ENCODE data around the gene TMED1. TPM values are rescaled to one million over a fixed set of nuclear protein-coding genes. Genes with fewer than 3 reads are reported as not detected.
"Not testable (repeated sequence)": the region's sequence is repeated elsewhere in the genome, so short reads cannot be mapped to it uniquely, and the experiment has no call there.

Gene TMED1
- total and polyA plus RNA-seq, 2 of the 13 experiments (the other 11 are each of a cell fraction or from before 2014, with no cell fraction given): 48.3 to 51.8 TPM

DNA sequence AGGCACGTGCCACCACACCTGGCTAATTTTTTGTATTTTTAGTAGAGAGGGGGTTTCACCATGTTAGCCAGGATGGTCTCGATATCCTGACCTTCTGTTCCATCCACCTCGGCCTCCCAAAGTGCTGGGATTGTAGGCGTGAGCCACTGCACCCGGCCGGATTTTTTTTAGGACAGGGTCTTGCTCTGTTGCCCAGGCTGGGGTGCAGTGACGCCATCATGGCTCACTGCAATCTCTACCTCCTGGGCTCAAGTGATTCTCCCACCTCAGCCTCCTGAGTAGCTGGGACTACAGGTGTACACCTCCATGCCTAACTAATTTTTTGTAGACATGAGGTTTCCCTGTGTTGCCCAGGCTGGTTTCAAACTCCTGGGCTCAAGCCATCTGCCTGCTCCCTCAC lies 1.6 kb upstream of the TMED1 start:
- H3K27me3 ChIP-seq (ENCODE audit: control insufficient read depth in 1 of 2, insufficient read depth in 2 of 2, low read length in 2 of 2); in situ Hi-C loops (cut with HindIII; ENCODE audit: extremely low pct_ligation_motif_present, low pct_unique_long_range_greater_than_20kb); ATAC-seq; H3K4me2 ChIP-seq (ENCODE audit: low read depth, low read length); H3K79me2 ChIP-seq (ENCODE audit: insufficient read depth, low read length); H3K36me3 ChIP-seq (replicated peaks in 1 of 2; ENCODE audit: control insufficient read depth in 1 of 2, insufficient read depth in 2 of 2, low read length in 2 of 2); H3K9me3 ChIP-seq (ENCODE audit: low read length); H2AFZ ChIP-seq (ENCODE audit: low read length); FAIRE-seq; H3K27ac ChIP-seq (ENCODE audit: extremely low read length, insufficient read depth, low read length); DNase-seq (ENCODE audit: low spot score); H4K20me1 ChIP-seq (ENCODE audit: insufficient read depth, low read length); H3K9ac ChIP-seq (ENCODE audit: insufficient read depth, low read depth, low read length); H3K4me3 ChIP-seq (replicated peaks in 1 of 3; ENCODE audit: insufficient read depth in 1 of 3, low read depth in 2 of 3, low read length in 3 of 3); BruUV-seq (replicated peaks): not testable (repeated sequence)
- intact Hi-C loops (cut with micrococcal nuclease; ENCODE audit: unreplicated experiment): loop anchor here (10.0 kb wide), 1 partner anchor 123 kb away; the partner anchor contains the start of gene DNM2
- 0 out of 2 replicates have a peak, but pooled peaks have one; percentile 15 for TF ChIP-seq ZNF121 (CRISPR knock-in tag; IDR thresholded peaks at IDR 0.05)
- POLR2A ChIA-PET: interaction anchor here (2.5 kb wide), 1 partner anchor 16 kb away, joined by 30 read pairs; no protein-coding TSS in a partner anchor
- CTCF ChIA-PET (ENCODE audit: low intra/inter-chr PET ratio, low total read pairs): interaction anchor here (1.7 kb wide), 1 partner anchor 27 kb away, joined by 3 read pairs; no protein-coding TSS in a partner anchor
- WGBS (ENCODE audit: low lambda C conversion rate): 96% methylated on average over 7 of the region's 7 CpGs
- peaks cover 57% of the 10 kb centered on the region for H3K4me1 ChIP-seq (ENCODE audit: insufficient read depth, low read length)

DNA sequence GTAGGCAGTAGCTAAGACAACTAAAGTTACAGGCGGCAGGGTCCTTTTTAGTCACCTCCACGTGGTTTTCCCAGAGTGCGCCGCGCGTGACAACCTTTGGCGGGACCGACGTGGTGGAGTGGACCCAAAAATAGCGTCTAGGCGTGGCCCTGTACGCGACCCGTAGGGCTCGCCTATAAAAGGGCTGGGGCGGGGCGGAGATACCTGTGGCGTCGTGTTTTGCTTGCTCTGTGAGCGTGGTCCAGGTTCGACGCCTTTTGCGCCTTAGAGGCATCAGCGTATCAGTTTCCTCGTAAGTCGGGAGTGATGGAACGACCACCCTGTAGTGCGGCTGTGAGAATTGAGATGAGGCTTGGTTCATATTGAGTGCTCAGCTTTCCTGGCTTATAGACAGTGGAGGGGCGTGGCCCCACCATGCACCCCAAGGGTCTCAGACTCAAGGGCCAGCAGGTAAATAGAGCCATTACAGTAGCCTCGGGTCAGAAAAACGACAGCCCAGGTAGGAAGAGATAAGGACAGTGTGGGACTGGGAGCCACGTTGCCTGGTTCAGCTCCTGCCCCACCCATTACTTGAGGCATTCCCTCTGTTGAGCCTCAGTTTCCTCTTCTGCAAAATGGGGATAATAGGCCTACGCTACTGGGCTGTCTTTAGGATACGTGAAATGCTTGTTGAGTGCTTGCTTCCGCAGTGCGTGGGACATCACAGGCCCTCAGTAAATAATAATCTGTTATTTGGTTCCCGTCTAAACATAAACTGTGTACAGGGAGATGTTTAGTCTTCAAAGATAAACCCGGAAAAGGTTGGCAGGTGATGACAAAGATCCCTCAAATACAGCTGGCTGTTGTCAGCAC lies 693 bp upstream of the TMED1 start:
- CTCF ChIA-PET (ENCODE audit: low intra/inter-chr PET ratio, low total read pairs): interaction anchor here (1.1 to 1.7 kb wide), 2 partner anchors 24 to 28 kb away, joined by 3 read pairs; no protein-coding TSS in a partner anchor
- BruUV-seq (replicated peaks): TSS peak; percentile 64
- WGBS (ENCODE audit: low lambda C conversion rate): 55% methylated on average over 38 of the region's 38 CpGs
- TF ChIP-seq ZSCAN22 (CRISPR knock-in tag; IDR thresholded peaks at IDR 0.05) (0 out of 2 replicates have a peak, but pooled peaks have one; percentile 8), RBM39 (IDR thresholded peaks at IDR 0.05; ENCODE audit: low read depth, low read length, poor library complexity, severe bottlenecking) (peak; percentile 73), ZFP90 (CRISPR knock-in tag; IDR thresholded peaks at IDR 0.05; ENCODE audit: borderline replicate concordance) (peak; percentile 70; the same call in 1 of the 2 replicates), ZC3H4 (CRISPR knock-in tag; IDR thresholded peaks at IDR 0.05; ENCODE audit: borderline replicate concordance) (no peak)
- TF ChIP-seq, protein P1, sequence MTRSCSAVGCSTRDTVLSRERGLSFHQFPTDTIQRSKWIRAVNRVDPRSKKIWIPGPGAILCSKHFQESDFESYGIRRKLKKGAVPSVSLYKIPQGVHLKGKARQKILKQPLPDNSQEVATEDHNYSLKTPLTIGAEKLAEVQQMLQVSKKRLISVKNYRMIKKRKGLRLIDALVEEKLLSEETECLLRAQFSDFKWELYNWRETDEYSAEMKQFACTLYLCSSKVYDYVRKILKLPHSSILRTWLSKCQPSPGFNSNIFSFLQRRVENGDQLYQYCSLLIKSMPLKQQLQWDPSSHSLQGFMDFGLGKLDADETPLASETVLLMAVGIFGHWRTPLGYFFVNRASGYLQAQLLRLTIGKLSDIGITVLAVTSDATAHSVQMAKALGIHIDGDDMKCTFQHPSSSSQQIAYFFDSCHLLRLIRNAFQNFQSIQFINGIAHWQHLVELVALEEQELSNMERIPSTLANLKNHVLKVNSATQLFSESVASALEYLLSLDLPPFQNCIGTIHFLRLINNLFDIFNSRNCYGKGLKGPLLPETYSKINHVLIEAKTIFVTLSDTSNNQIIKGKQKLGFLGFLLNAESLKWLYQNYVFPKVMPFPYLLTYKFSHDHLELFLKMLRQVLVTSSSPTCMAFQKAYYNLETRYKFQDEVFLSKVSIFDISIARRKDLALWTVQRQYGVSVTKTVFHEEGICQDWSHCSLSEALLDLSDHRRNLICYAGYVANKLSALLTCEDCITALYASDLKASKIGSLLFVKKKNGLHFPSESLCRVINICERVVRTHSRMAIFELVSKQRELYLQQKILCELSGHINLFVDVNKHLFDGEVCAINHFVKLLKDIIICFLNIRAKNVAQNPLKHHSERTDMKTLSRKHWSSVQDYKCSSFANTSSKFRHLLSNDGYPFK (CRISPR knock-in tag; IDR thresholded peaks at IDR 0.05; ENCODE audit: borderline replicate concordance): peak; percentile 77; the same call in 1 of the 2 replicates
- TF ChIP-seq, protein P2, sequence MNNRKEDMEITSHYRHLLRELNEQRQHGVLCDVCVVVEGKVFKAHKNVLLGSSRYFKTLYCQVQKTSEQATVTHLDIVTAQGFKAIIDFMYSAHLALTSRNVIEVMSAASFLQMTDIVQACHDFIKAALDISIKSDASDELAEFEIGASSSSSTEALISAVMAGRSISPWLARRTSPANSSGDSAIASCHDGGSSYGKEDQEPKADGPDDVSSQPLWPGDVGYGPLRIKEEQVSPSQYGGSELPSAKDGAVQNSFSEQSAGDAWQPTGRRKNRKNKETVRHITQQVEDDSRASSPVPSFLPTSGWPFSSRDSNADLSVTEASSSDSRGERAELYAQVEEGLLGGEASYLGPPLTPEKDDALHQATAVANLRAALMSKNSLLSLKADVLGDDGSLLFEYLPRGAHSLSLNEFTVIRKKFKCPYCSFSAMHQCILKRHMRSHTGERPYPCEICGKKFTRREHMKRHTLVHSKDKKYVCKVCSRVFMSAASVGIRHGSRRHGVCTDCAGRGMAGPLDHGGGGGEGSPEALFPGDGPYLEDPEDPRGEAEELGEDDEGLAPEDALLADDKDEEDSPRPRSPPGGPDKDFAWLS (CRISPR knock-in tag; IDR thresholded peaks at IDR 0.05; ENCODE audit: borderline replicate concordance): no peak
- TF ChIP-seq, protein P3, sequence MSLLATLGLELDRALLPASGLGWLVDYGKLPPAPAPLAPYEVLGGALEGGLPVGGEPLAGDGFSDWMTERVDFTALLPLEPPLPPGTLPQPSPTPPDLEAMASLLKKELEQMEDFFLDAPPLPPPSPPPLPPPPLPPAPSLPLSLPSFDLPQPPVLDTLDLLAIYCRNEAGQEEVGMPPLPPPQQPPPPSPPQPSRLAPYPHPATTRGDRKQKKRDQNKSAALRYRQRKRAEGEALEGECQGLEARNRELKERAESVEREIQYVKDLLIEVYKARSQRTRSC (CRISPR knock-in tag; IDR thresholded peaks at IDR 0.05; ENCODE audit: low read depth): no peak; the same call in 1 of the 2 replicates

More for the DNA sequence above, 693 bp upstream of the TMED1 start:
- POLR2A ChIA-PET: interaction anchor here (0.7 to 2.5 kb wide), 27 partner anchors 8 to 539 kb away, joined by 3 to 41 read pairs (median 4); partner anchors contain the start of genes CARM1, DNM2, LDLR and QTRT1
- Histone ChIP-seq H3K36me3 (replicated peaks in 1 of 2; ENCODE audit: control insufficient read depth in 1 of 2, insufficient read depth in 2 of 2, low read length in 2 of 2) (peaks cover 2 to 3% of the 10 kb centered on the region in 2 experiments; a peak in 2 of 5 replicates), H3K9me3 (ENCODE audit: low read length) (no peaks in the 10 kb centered on the region), H3K27me3 (ENCODE audit: control insufficient read depth in 1 of 2, insufficient read depth in 2 of 2, low read length in 2 of 2) (no peaks in the 10 kb centered on the region), H3K79me2 (ENCODE audit: insufficient read depth, low read length) (no peaks in the 10 kb centered on the region), H3K4me1 (ENCODE audit: insufficient read depth, low read length) (peaks cover 48% of the 10 kb centered on the region), H3K27ac (ENCODE audit: extremely low read length, insufficient read depth, low read length) (peak overlapping the region; percentile 93), H4K20me1 (ENCODE audit: insufficient read depth, low read length) (no peaks in the 10 kb centered on the region), H3K9ac (ENCODE audit: insufficient read depth, low read depth, low read length) (peak overlapping the region; percentile 83), H2AFZ (ENCODE audit: low read length) (no peak overlapping the region), H3K4me3 (replicated peaks in 1 of 3; ENCODE audit: insufficient read depth in 1 of 3, low read depth in 2 of 3, low read length in 3 of 3) (peak overlapping the region; percentile 51 to 74 (median 72); a peak in 5 of 6 replicates), H3K4me2 (ENCODE audit: low read depth, low read length) (peak overlapping the region; percentile 70)
- intact Hi-C loops (cut with micrococcal nuclease; ENCODE audit: unreplicated experiment): loop anchor here (10.0 kb wide), 1 partner anchor 122 kb away; the partner anchor contains the start of gene DNM2
- no peak for ATAC-seq
- in situ Hi-C loops (cut with HindIII; ENCODE audit: extremely low pct_ligation_motif_present, low pct_unique_long_range_greater_than_20kb): no loop called here
- DNase-seq (ENCODE audit: low spot score): no peak
- no peak for FAIRE-seq
